ENCODE data around the gene TSR1. TPM values are rescaled to one million over a fixed set of nuclear protein-coding genes. Genes with fewer than 3 reads are reported as not detected.

The TSR1 gene
- total RNA-seq, 1 experiment from 2014 or later, result 44.7 TPM

GRCh38 chr17:2357237-2357636, 21.0 kb upstream of the TSR1 start:
- no peaks in the 10 kb centered on the region for H3K9me3 ChIP-seq (ENCODE audit: control insufficient read depth, insufficient read depth, low read depth, low read length)
- no peak overlapping the region for H3K27ac ChIP-seq (ENCODE audit: low read length)
- no peak overlapping the region for H3K4me3 ChIP-seq (ENCODE audit: low read depth in 2 of 2, low read length in 2 of 2)
- no peak for ATAC-seq
- H3K27me3 ChIP-seq (ENCODE audit: control insufficient read depth, insufficient read depth, low read length), result no peaks in the 10 kb centered on the region
- DNase-seq (ENCODE audit: low read depth, low spot score), result no peak
- no TSS peak for BruUV-seq (replicated peaks)
- CTCF ChIA-PET, result no interaction called here
- intact Hi-C loops (cut with micrococcal nuclease; ENCODE audit: unreplicated experiment), result no loop called here
- H3K36me3 ChIP-seq (ENCODE audit: control insufficient read depth, insufficient read depth, low read length), result no peaks in the 10 kb centered on the region
- TF ChIP-seq, protein P1, sequence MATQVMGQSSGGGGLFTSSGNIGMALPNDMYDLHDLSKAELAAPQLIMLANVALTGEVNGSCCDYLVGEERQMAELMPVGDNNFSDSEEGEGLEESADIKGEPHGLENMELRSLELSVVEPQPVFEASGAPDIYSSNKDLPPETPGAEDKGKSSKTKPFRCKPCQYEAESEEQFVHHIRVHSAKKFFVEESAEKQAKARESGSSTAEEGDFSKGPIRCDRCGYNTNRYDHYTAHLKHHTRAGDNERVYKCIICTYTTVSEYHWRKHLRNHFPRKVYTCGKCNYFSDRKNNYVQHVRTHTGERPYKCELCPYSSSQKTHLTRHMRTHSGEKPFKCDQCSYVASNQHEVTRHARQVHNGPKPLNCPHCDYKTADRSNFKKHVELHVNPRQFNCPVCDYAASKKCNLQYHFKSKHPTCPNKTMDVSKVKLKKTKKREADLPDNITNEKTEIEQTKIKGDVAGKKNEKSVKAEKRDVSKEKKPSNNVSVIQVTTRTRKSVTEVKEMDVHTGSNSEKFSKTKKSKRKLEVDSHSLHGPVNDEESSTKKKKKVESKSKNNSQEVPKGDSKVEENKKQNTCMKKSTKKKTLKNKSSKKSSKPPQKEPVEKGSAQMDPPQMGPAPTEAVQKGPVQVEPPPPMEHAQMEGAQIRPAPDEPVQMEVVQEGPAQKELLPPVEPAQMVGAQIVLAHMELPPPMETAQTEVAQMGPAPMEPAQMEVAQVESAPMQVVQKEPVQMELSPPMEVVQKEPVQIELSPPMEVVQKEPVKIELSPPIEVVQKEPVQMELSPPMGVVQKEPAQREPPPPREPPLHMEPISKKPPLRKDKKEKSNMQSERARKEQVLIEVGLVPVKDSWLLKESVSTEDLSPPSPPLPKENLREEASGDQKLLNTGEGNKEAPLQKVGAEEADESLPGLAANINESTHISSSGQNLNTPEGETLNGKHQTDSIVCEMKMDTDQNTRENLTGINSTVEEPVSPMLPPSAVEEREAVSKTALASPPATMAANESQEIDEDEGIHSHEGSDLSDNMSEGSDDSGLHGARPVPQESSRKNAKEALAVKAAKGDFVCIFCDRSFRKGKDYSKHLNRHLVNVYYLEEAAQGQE (IDR thresholded peaks at IDR 0.05; ENCODE audit: insufficient read depth in 1 of 2, low read depth in 2 of 2, low read length in 1 of 2), result no peak
- TF ChIP-seq TCF7L2 (IDR thresholded peaks at IDR 0.05; ENCODE audit: low read depth, low read length) (no peak), SIN3A (IDR thresholded peaks at IDR 0.05; ENCODE audit: borderline replicate concordance, insufficient read depth, low read depth, low read length) (no peak), CTCF (IDR thresholded peaks at IDR 0.05) (no peak), POLR2AphosphoS5 (IDR thresholded peaks at IDR 0.05; ENCODE audit: low read depth, low read length) (no peak)
- in situ Hi-C loops (cut with HindIII; ENCODE audit: low pct_unique_long_range_greater_than_20kb, low sequenced_read_pairs), result no loop called here
- H3K4me1 ChIP-seq (ENCODE audit: control insufficient read depth, insufficient read depth, low read length), result no peaks in the 10 kb centered on the region
- POLR2A ChIA-PET, result no interaction called here

DNA sequence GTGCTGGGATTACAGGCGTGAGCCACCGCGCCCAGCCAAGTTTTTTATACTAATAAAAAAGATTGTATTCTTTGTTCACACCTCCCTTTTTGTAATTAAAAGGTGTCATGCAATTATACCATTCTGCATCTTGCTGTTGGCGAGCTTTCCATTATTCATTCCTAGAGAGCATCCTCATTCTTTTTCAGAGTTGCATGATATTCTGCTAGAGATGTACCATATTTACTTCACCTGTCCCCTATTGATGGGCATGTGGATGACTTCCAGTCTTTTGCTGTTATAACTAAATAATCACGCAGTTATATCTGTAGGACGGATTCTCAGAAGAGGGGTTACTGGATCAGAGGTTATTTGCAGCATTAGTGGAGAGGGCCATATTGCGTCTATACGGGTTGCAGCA, 18.1 kb upstream of the TSR1 start:
- in situ Hi-C loops (cut with HindIII; ENCODE audit: low pct_unique_long_range_greater_than_20kb, low sequenced_read_pairs) (no loop called here), intact Hi-C loops (cut with micrococcal nuclease; ENCODE audit: unreplicated experiment) (no loop called here)
- POLR2A ChIA-PET, result interaction anchor here (0.6 kb wide), 1 partner anchor 40 kb away, joined by 3 read pairs; no protein-coding TSS in a partner anchor
- Histone ChIP-seq H3K4me1 (ENCODE audit: control insufficient read depth, insufficient read depth, low read length) (no peaks in the 10 kb centered on the region), H3K36me3 (ENCODE audit: control insufficient read depth, insufficient read depth, low read length) (no peaks in the 10 kb centered on the region), H3K4me3 (ENCODE audit: low read depth in 2 of 2, low read length in 2 of 2) (no peak overlapping the region), H3K9me3 (ENCODE audit: control insufficient read depth, insufficient read depth, low read depth, low read length) (no peaks in the 10 kb centered on the region), H3K27ac (ENCODE audit: low read length) (no peak overlapping the region), H3K27me3 (ENCODE audit: control insufficient read depth, insufficient read depth, low read length) (no peaks in the 10 kb centered on the region)
- CTCF ChIA-PET, result no interaction called here
- DNase-seq (ENCODE audit: low read depth, low spot score) (no peak), ATAC-seq (no peak)
- TF ChIP-seq, protein P1 (IDR thresholded peaks at IDR 0.05; ENCODE audit: insufficient read depth in 1 of 2, low read depth in 2 of 2, low read length in 1 of 2), result no peak
- no peak for TF ChIP-seq SIN3A (IDR thresholded peaks at IDR 0.05; ENCODE audit: borderline replicate concordance, insufficient read depth, low read depth, low read length)
- TF ChIP-seq CTCF (IDR thresholded peaks at IDR 0.05), result no peak
- no TSS peak for BruUV-seq (replicated peaks)
